GM23338 (cell line): Measurements from ENCODE around the gene SLC25A20.

Experiments used
- CREB1 ChIP-seq: fragments of 250-450 bp; sonication (Bioruptor Pico); IDR thresholded peaks from 2 replicates; pipeline ENCODE4 v1.5.0; 2020; ENCODE audit warnings: low read depth, mild to moderate bottlenecking, moderate library complexity
- CTCF ChIP-seq, 2 experiments: fragments of 200-600 bp in 1 of 2; sonication (generic) in 1 of 2; conservative IDR thresholded peaks; 2 replicates each; pipeline versions ENCODE4 v1.5.1 to v1.6.1; 2016 to 2017; ENCODE audit warnings: antibody characterized with exemption in 2 of 2, low read depth in 2 of 2, mild to moderate bottlenecking in 2 of 2, moderate library complexity in 1 of 2
- EZH2 ChIP-seq: fragments of 200-600 bp; sonication (generic); IDR thresholded peaks from one replicate; pipeline ENCODE4 v1.8.0; 2017; ENCODE audit warnings: antibody characterized with exemption, mild to moderate bottlenecking, low read depth; ENCODE audit not compliant: unreplicated experiment
- EZH2phosphoT487 ChIP-seq: fragments of 200-600 bp; sonication (generic); IDR thresholded peaks from one replicate; pipeline ENCODE4 v1.8.1; 2018; ENCODE audit warnings: antibody characterized with exemption; ENCODE audit not compliant: unreplicated experiment
- NANOG ChIP-seq: IDR thresholded peaks from 2 replicates; pipeline ENCODE4 v1.6.1; 2016; ENCODE audit warnings: antibody characterized with exemption, borderline replicate concordance
- POLR2AphosphoS5 ChIP-seq: IDR thresholded peaks from 2 replicates; pipeline ENCODE4 v1.6.1; 2016; ENCODE audit warnings: antibody characterized with exemption, low read depth
- REST ChIP-seq: IDR thresholded peaks from one replicate; pipeline ENCODE4 v1.6.1; 2018; ENCODE audit warnings: antibody characterized with exemption; ENCODE audit not compliant: unreplicated experiment
- ZNF331 ChIP-seq: fragments of 250-450 bp; sonication (Bioruptor Pico); IDR thresholded peaks from 2 replicates; pipeline ENCODE4 v1.5.0; 2020; ENCODE audit warnings: low read depth, mild to moderate bottlenecking, moderate library complexity

GRCh38 chr3:48811524-48811923 is 87.2 kb downstream of the SLC25A20 start:
- TF ChIP-seq CTCF (conservative IDR thresholded peaks at IDR 0.05; ENCODE audit: low read depth in 2 of 2) (no peak), EZH2phosphoT487 (no peak), POLR2AphosphoS5 (no peak), ZNF331 (no peak), EZH2 (no peak), REST (no peak), CREB1 (CRISPR knock-in tag) (no peak), NANOG (no peak)
